Measurements from ENCODE around the gene TTC27. TPM values are rescaled to one million over a fixed set of nuclear protein-coding genes. Genes with fewer than 3 reads are reported as not detected.

The TTC27 gene
- total and polyA plus RNA-seq, 4 donors: 11.8 to 20.3 (median 15.7) TPM

DNA sequence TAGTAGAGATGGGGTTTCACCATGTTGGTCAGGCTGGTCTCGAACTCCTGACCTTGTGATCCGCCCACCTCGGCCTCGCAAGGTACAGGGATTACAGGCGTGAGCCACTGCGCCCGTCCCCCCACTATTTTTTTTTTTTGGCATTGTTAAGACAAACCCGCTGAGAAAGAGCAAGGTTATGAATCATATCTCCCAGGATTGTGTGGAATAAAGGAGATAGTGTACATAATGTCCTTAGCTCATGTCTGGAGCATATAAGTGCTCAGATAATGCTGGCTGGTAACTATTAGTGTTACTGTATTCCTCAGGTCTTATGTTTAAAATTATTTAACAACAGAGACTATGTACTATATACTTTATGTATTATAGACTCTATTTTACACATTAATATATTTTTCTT lies 36.0 kb downstream of the TTC27 start:
- Histone ChIP-seq H3K36me3 (ENCODE audit: control insufficient read depth, insufficient read depth, low read length) (peaks cover 3% of the 10 kb centered on the region), H3K27me3 (ENCODE audit: control insufficient read depth, insufficient read depth, low read length) (no peaks in the 10 kb centered on the region), H3K9me3 (ENCODE audit: control insufficient read depth, insufficient read depth, low read length) (no peaks in the 10 kb centered on the region), H3K4me3 (ENCODE audit: low read depth, low read length) (no peak overlapping the region), H3K4me1 (ENCODE audit: control insufficient read depth, insufficient read depth, low read length) (no peaks in the 10 kb centered on the region), H3K27ac (ENCODE audit: low read depth, low read length) (no peak overlapping the region)
- DNase-seq (ENCODE audit: low read depth in 4 of 6, low spot score in 6 of 6): no peak
- WGBS (ENCODE audit: insufficient coverage): no CpG with 5 or more reads among the region's 8 CpGs

GRCh38 chr2:32666704-32667103 lies 38.9 kb downstream of the TTC27 start:
- no peaks in the 10 kb centered on the region for H3K4me1 ChIP-seq (ENCODE audit: control insufficient read depth, insufficient read depth, low read length)
- peaks cover 3% of the 10 kb centered on the region for H3K36me3 ChIP-seq (ENCODE audit: control insufficient read depth, insufficient read depth, low read length)
- H3K27me3 ChIP-seq (ENCODE audit: control insufficient read depth, insufficient read depth, low read length): no peaks in the 10 kb centered on the region
- H3K27ac ChIP-seq (ENCODE audit: low read depth, low read length): no peak overlapping the region
- DNase-seq (ENCODE audit: low read depth in 4 of 6, low spot score in 6 of 6): no peak
- no CpG with 5 or more reads among the region's 1 CpG for WGBS (ENCODE audit: insufficient coverage)
- H3K9me3 ChIP-seq (ENCODE audit: control insufficient read depth, insufficient read depth, low read length): no peaks in the 10 kb centered on the region
- no peak overlapping the region for H3K4me3 ChIP-seq (ENCODE audit: low read depth, low read length)

DNA sequence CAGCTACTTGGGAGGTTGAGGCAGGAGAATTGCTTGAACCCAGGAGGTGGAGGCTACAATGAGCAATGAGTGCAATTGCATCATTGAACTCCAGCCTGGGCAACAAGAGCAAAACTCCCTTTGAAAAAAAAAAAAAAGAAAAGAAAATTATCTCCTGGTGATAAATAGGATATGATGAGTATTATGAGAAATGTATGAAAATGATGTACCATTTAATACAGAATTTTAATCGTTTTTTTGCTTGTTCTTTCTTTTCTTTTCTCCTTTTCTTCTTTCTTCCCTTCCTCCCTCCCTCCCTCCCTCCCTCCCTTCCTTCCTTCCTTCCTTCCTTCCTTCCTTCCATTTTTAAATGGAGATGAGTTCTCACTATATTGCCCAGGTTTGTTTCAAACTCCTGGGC lies 40.4 kb downstream of the TTC27 start:
- Histone ChIP-seq H3K27ac (ENCODE audit: low read depth, low read length) (no peak overlapping the region), H3K9me3 (ENCODE audit: control insufficient read depth, insufficient read depth, low read length) (no peaks in the 10 kb centered on the region), H3K27me3 (ENCODE audit: control insufficient read depth, insufficient read depth, low read length) (no peaks in the 10 kb centered on the region), H3K4me3 (ENCODE audit: low read depth, low read length) (no peak overlapping the region), H3K4me1 (ENCODE audit: control insufficient read depth, insufficient read depth, low read length) (no peaks in the 10 kb centered on the region), H3K36me3 (ENCODE audit: control insufficient read depth, insufficient read depth, low read length) (peaks cover 6% of the 10 kb centered on the region)
- WGBS (ENCODE audit: insufficient coverage): no CpG with 5 or more reads among the region's 1 CpG
- DNase-seq (ENCODE audit: low read depth in 4 of 6, low spot score in 6 of 6): no peak

DNA sequence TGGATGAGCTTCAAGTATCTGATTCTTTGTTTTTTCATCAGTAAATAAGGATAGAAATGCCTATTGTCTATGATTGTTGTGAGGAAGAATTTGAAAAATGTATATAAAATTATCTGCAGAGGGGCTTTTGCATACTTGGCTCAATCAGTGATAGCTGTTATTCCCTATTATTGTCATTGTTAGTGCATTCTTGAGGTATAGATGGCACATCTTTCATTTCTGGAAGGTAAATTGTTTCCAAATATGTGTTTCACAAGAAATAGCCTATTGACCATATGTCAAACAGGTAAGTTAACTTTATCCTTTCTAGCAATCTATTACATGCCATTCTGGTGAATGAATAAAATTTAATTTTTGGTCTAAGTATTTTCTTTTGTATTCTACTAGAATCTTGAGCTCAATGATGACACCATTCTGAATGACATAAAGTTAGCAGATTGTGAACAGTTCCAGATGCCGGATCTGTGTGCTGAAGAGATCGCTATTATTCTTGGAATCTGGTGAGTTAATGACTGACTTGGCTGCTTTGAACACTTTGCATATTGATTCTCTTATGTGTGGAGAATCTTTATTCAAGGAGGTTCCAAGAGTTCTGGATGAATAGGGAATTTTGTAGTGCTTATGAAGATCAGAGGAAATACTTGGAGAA lies 44.2 kb downstream of the TTC27 start:
- no CpG with 5 or more reads among the region's 2 CpGs for WGBS (ENCODE audit: insufficient coverage)
- peak in 1 of 6 donors; percentile 7 for DNase-seq (ENCODE audit: low read depth in 4 of 6, low spot score in 6 of 6)
- no peaks in the 10 kb centered on the region for H3K4me1 ChIP-seq (ENCODE audit: control insufficient read depth, insufficient read depth, low read length)
- H3K27ac ChIP-seq (ENCODE audit: low read depth, low read length): no peak overlapping the region
- no peaks in the 10 kb centered on the region for H3K27me3 ChIP-seq (ENCODE audit: control insufficient read depth, insufficient read depth, low read length)
- peaks cover 10% of the 10 kb centered on the region for H3K36me3 ChIP-seq (ENCODE audit: control insufficient read depth, insufficient read depth, low read length)
- no peaks in the 10 kb centered on the region for H3K9me3 ChIP-seq (ENCODE audit: control insufficient read depth, insufficient read depth, low read length)
- no peak overlapping the region for H3K4me3 ChIP-seq (ENCODE audit: low read depth, low read length)

- H3K9me3 ChIP-seq (ENCODE audit: control insufficient read depth, insufficient read depth, low read length): no peaks in the 10 kb centered on the region
- no peak overlapping the region for H3K4me3 ChIP-seq (ENCODE audit: low read depth, low read length)
- no peak for DNase-seq (ENCODE audit: low read depth in 4 of 6, low spot score in 6 of 6)
- H3K36me3 ChIP-seq (ENCODE audit: control insufficient read depth, insufficient read depth, low read length): peaks cover 9% of the 10 kb centered on the region
- H3K4me1 ChIP-seq (ENCODE audit: control insufficient read depth, insufficient read depth, low read length): no peaks in the 10 kb centered on the region
- H3K27ac ChIP-seq (ENCODE audit: low read depth, low read length): no peak overlapping the region
- no peaks in the 10 kb centered on the region for H3K27me3 ChIP-seq (ENCODE audit: control insufficient read depth, insufficient read depth, low read length)
Observed at GRCh38 chr2:32678825-32679224, 51.0 kb downstream of the TTC27 start.

DNA sequence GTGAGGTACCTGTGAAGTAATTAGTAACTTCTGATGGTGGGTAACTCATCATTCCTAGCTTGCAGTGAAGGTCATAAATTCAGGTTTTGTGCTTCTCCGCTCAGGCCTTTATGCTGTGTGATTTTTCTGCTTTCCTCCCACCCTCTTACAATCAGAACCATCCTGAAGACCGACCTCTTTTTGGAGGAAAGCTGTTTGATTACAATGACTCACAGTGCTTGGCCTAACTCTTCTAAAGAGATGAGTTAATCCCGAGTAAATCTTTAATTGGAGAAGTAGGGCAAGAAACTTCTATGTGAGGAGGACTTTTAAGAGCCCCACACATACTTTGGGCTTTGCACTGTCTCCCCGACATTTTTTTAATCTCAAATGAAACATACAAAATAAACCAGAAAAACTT lies 53.1 kb downstream of the TTC27 start:
- Histone ChIP-seq H3K27me3 (ENCODE audit: control insufficient read depth, insufficient read depth, low read length) (no peaks in the 10 kb centered on the region), H3K27ac (ENCODE audit: low read depth, low read length) (no peak overlapping the region), H3K36me3 (ENCODE audit: control insufficient read depth, insufficient read depth, low read length) (peaks cover 6% of the 10 kb centered on the region), H3K4me3 (ENCODE audit: low read depth, low read length) (no peak overlapping the region), H3K9me3 (ENCODE audit: control insufficient read depth, insufficient read depth, low read length) (no peaks in the 10 kb centered on the region), H3K4me1 (ENCODE audit: control insufficient read depth, insufficient read depth, low read length) (no peaks in the 10 kb centered on the region)
- WGBS (ENCODE audit: insufficient coverage): no CpG with 5 or more reads among the region's 4 CpGs
- no peak for DNase-seq (ENCODE audit: low read depth in 4 of 6, low spot score in 6 of 6)

DNA sequence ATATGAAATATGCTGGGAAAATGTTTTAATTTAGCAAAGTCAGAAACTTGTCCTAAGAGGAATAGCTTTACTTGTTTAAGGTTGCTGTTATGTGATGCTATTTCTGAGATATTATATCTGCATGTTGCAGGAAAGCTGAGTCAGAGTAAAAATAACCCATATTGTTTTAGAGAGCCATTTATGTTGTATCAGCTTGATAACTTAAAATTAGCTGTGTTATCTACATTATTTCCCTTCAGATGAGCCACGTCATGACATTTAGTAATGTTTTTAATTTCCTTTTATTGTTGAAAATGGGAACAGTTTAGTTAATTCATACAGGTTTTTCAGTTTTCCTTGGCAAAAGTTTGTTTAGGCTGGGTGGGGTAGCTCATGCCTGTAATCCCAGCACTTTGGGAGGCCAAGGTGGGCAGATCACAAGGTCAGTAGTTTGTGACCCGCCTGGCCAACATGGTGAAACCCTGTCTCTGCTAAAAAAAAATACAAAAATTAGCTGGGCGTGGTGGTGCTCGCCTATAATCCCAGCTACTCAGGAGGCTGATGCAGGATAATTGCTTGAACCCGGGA lies 55.8 kb downstream of the TTC27 start:
- no peaks in the 10 kb centered on the region for H3K9me3 ChIP-seq (ENCODE audit: control insufficient read depth, insufficient read depth, low read length)
- no peak for DNase-seq (ENCODE audit: low read depth in 4 of 6, low spot score in 6 of 6)

DNA sequence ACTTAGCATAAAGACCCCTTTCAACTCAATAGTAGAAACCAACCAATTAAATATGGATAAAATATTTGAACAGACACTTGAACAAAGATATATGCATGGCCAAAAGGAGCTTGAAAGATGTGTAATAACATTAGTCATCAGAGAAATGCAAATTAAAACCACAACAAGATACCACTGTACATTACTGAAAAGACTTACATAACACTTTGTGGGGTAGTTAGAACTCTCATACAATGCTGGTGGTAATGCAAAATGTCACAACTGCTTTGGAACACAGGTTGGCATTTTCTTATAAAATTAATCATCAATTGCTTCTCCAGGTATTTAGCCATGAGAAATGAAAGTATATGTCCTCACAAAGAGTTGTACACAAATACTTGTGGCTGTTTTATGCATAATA lies 60.7 kb downstream of the TTC27 start:
- H3K4me3 ChIP-seq (ENCODE audit: low read depth, low read length): no peak overlapping the region
- no peak for DNase-seq (ENCODE audit: low read depth in 4 of 6, low spot score in 6 of 6)
- H3K9me3 ChIP-seq (ENCODE audit: control insufficient read depth, insufficient read depth, low read length): no peaks in the 10 kb centered on the region

More for the DNA sequence above, 55.8 kb downstream of the TTC27 start:
- peaks cover 4% of the 10 kb centered on the region for H3K36me3 ChIP-seq (ENCODE audit: control insufficient read depth, insufficient read depth, low read length)
- H3K27me3 ChIP-seq (ENCODE audit: control insufficient read depth, insufficient read depth, low read length): no peaks in the 10 kb centered on the region
- 94% methylated on average over 4 of the region's 5 CpGs for WGBS (ENCODE audit: insufficient coverage)
- no peak overlapping the region for H3K27ac ChIP-seq (ENCODE audit: low read depth, low read length)
- H3K4me3 ChIP-seq (ENCODE audit: low read depth, low read length): no peak overlapping the region
- H3K4me1 ChIP-seq (ENCODE audit: control insufficient read depth, insufficient read depth, low read length): no peaks in the 10 kb centered on the region

DNA sequence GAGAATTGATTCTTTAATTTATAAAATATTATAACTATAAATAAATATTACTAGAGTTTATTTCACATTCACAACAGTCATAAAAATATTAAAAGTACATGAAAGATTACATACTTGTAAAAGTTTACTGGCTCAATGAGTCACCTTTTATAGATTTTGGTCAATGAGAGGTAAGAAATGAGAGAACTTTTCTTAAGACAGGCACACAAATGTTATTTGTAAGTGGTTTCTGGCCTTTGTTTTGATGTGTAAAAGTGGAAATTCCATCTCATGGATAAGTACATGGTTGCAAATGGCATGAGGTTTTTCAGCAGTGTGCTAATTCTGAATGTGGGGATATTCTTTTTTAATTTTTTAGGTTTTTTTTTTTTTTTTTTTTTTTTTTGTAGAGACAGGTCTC lies 63.8 kb downstream of the TTC27 start:
- no peak for DNase-seq (ENCODE audit: low read depth in 4 of 6, low spot score in 6 of 6)
- no peaks in the 10 kb centered on the region for H3K27me3 ChIP-seq (ENCODE audit: control insufficient read depth, insufficient read depth, low read length)
- no peaks in the 10 kb centered on the region for H3K36me3 ChIP-seq (ENCODE audit: control insufficient read depth, insufficient read depth, low read length)
- no peaks in the 10 kb centered on the region for H3K4me1 ChIP-seq (ENCODE audit: control insufficient read depth, insufficient read depth, low read length)
- H3K4me3 ChIP-seq (ENCODE audit: low read depth, low read length): no peak overlapping the region
- H3K9me3 ChIP-seq (ENCODE audit: control insufficient read depth, insufficient read depth, low read length): no peaks in the 10 kb centered on the region
- no peak overlapping the region for H3K27ac ChIP-seq (ENCODE audit: low read depth, low read length)

More for the DNA sequence above, 60.7 kb downstream of the TTC27 start:
- Histone ChIP-seq H3K4me1 (ENCODE audit: control insufficient read depth, insufficient read depth, low read length) (no peaks in the 10 kb centered on the region), H3K36me3 (ENCODE audit: control insufficient read depth, insufficient read depth, low read length) (peaks cover 4% of the 10 kb centered on the region), H3K27ac (ENCODE audit: low read depth, low read length) (no peak overlapping the region), H3K27me3 (ENCODE audit: control insufficient read depth, insufficient read depth, low read length) (no peaks in the 10 kb centered on the region)

GRCh38 chr2:32696439-32696838 lies 68.6 kb downstream of the TTC27 start:
- Histone ChIP-seq H3K36me3 (ENCODE audit: control insufficient read depth, insufficient read depth, low read length) (no peaks in the 10 kb centered on the region), H3K27me3 (ENCODE audit: control insufficient read depth, insufficient read depth, low read length) (no peaks in the 10 kb centered on the region), H3K9me3 (ENCODE audit: control insufficient read depth, insufficient read depth, low read length) (no peaks in the 10 kb centered on the region), H3K4me3 (ENCODE audit: low read depth, low read length) (no peak overlapping the region), H3K4me1 (ENCODE audit: control insufficient read depth, insufficient read depth, low read length) (no peaks in the 10 kb centered on the region), H3K27ac (ENCODE audit: low read depth, low read length) (no peak overlapping the region)
- no peak for DNase-seq (ENCODE audit: low read depth in 4 of 6, low spot score in 6 of 6)
- WGBS (ENCODE audit: insufficient coverage): no CpG with 5 or more reads among the region's 4 CpGs
